AG09319 (cell line): Measurements from ENCODE around the gene FLYWCH2.
A peak's percentile ranks its signal among the peaks of the same experiment; 100 is the strongest.

Experiments
- DNase-seq: peaks from one replicate; pipeline ENCODE4 v3.0.0-alpha.2; 2010; ENCODE audit warnings: low read depth; ENCODE audit errors: extremely low read depth
- CTCF ChIP-seq: IDR thresholded peaks from 2 replicates; pipeline ENCODE4 v1.5.1; 2011; ENCODE audit warnings: low read depth, mild to moderate bottlenecking, inconsistent platforms, low read length, moderate library complexity

FLYWCH2 gene

GRCh38 chr16:2911638-2912329 lies 28.8 kb downstream of the FLYWCH2 start, which contains the start of gene FLYWCH1:
Gene FLYWCH1, plus strand, starts transcription at chr16:2911931. Its CDS starts 17,755 bp downstream, at chr16:2929686.
- peak; percentile 96 for DNase-seq
- no peak; the same call in 1 of the 2 replicates for TF ChIP-seq CTCF

- no peak for DNase-seq
- TF ChIP-seq CTCF: no peak
Measured at GRCh38 chr16:2912330-2913199, 29.6 kb downstream of the FLYWCH2 start.

GRCh38 chr16:2913603-2914002 lies 30.6 kb downstream of the FLYWCH2 start:
- no peak for TF ChIP-seq CTCF
- no peak for DNase-seq

GRCh38 chr16:2914233-2914632 lies 31.2 kb downstream of the FLYWCH2 start:
- no peak for TF ChIP-seq CTCF
- DNase-seq: no peak

- TF ChIP-seq CTCF: no peak
Measured at GRCh38 chr16:2915196-2915929, 32.3 kb downstream of the FLYWCH2 start.

GRCh38 chr16:2919511-2920255 lies 36.7 kb downstream of the FLYWCH2 start:
- peak; percentile 82 for TF ChIP-seq CTCF
- no peak for DNase-seq

More at GRCh38 chr16:2915196-2915929, 32.3 kb downstream of the FLYWCH2 start:
- no peak for DNase-seq
